GM18517 (cell line): Measurements from ENCODE around the gene NQO2.

Source experiments
- ATAC-seq: cut with Tn5 transposase; IDR thresholded peaks from one replicate; pipeline ENCODE4 v1.9.1; 2021; ENCODE audit warnings: mild to moderate bottlenecking, moderate library complexity; ENCODE audit not compliant: unreplicated experiment

Gene NQO2

GRCh38 chr6:3068329-3069214 is 68.9 kb downstream of the NQO2 start, which contains the start of gene RIPK1:
RIPK1 (plus strand) TSS chr6:3068494; CDS start chr6:3076824, 8,330 bp downstream.
- peak; percentile 80 for ATAC-seq
